ENCODE data around the gene PDK2.
A peak's percentile ranks its signal among the peaks of the same experiment; 100 is the strongest.

PDK2 gene

GRCh38 chr17:50135316-50136095 is 40.4 kb downstream of the PDK2 start:
- DNase-seq (ENCODE audit: low read depth), result no peak

- DNase-seq (ENCODE audit: low read depth), result no peak
Measured at GRCh38 chr17:50136096-50136687, 41.0 kb downstream of the PDK2 start.

- DNase-seq (ENCODE audit: low read depth), result no peak
Measured at GRCh38 chr17:50137042-50137441, 41.9 kb downstream of the PDK2 start.

- no peak for DNase-seq (ENCODE audit: low read depth)
Measured at GRCh38 chr17:50139185-50139783, 44.1 kb downstream of the PDK2 start.

GRCh38 chr17:50139950-50140885 is 45.1 kb downstream of the PDK2 start:
- DNase-seq (ENCODE audit: low read depth), result peak; percentile 69

GRCh38 chr17:50141026-50141744 is 46.0 kb downstream of the PDK2 start:
- no peak for DNase-seq (ENCODE audit: low read depth)

GRCh38 chr17:50141745-50142110 is 46.6 kb downstream of the PDK2 start:
- no peak for DNase-seq (ENCODE audit: low read depth)

GRCh38 chr17:50143461-50144176 is 48.5 kb downstream of the PDK2 start:
- no peak for DNase-seq (ENCODE audit: low read depth)

- no peak for DNase-seq (ENCODE audit: low read depth)
Measured at GRCh38 chr17:50144355-50144754, 49.2 kb downstream of the PDK2 start.

- no peak for DNase-seq (ENCODE audit: low read depth)
Measured at GRCh38 chr17:50144845-50145531, 49.8 kb downstream of the PDK2 start.

- no peak for DNase-seq (ENCODE audit: low read depth)
Measured at GRCh38 chr17:50145532-50146229, 50.5 kb downstream of the PDK2 start.

- no peak for DNase-seq (ENCODE audit: low read depth)
Measured at GRCh38 chr17:50146230-50146926, 51.2 kb downstream of the PDK2 start.

GRCh38 chr17:50146927-50147665 is 51.9 kb downstream of the PDK2 start:
- no peak for DNase-seq (ENCODE audit: low read depth)

GRCh38 chr17:50147841-50148225 is 52.7 kb downstream of the PDK2 start:
- no peak for DNase-seq (ENCODE audit: low read depth)

- no peak for DNase-seq (ENCODE audit: low read depth)
Measured at GRCh38 chr17:50148226-50149090, 53.3 kb downstream of the PDK2 start.

- DNase-seq (ENCODE audit: low read depth), result no peak
Measured at GRCh38 chr17:50149091-50149416, 53.9 kb downstream of the PDK2 start.
